ENCODE measurements around the gene SAFB.

- no peak for TF ChIP-seq CTCF (IDR thresholded peaks at IDR 0.05)
- TF ChIP-seq POLR2A (IDR thresholded peaks at IDR 0.05) = no peak
Measured at GRCh38 chr19:5631567-5632240, 8.8 kb downstream of the SAFB start.
